B cell (primary cell): ENCODE data around the gene FARP1.

Experiments used
- CTCF ChIP-seq: fragments of 200-600 bp; IDR thresholded peaks from one replicate; pipeline ENCODE4 v1.8.0; 2022; ENCODE audit warnings: antibody characterized with exemption, mild to moderate bottlenecking
- EZH2 ChIP-seq: IDR thresholded peaks from 2 replicates; pipeline ENCODE4 v1.6.1; 2012; ENCODE audit warnings: borderline replicate concordance, low read depth, mild to moderate bottlenecking, moderate library complexity, low read length; ENCODE audit not compliant: insufficient read depth, poor library complexity, severe bottlenecking

GRCh38 chr13:98422046-98422445 lies 279.2 kb downstream of the FARP1 start:
- no peak for TF ChIP-seq CTCF
- TF ChIP-seq EZH2: no peak
